HEK293 (cell line): ENCODE data around the gene CHEK1.

Experiments used
- CTCF ChIA-PET: fragments of 350-600 bp; formaldehyde crosslinking; extraction: SDS; loops from one replicate; lab custom pipeline; 2021; ENCODE audit warnings: antibody characterized with exemption; lab: Yijun Ruan, JAX
- POLR2A ChIA-PET: fragments of 300-600 bp; formaldehyde crosslinking; extraction: SDS; loops from one replicate; lab custom pipeline; 2020; ENCODE audit warnings: antibody characterized with exemption, inconsistent platforms; lab: Yijun Ruan, JAX
- H3K27ac ChIP-seq: fragments of 200-500 bp; sonication (Bioruptor generic); 2 replicates; pipeline ENCODE4 v1.5.1; 2014; ENCODE audit warnings: low read depth, low read length, control low read depth, inconsistent platforms; ENCODE audit errors: extremely low read depth
- H3K36me3 ChIP-seq, 2 experiments: fragments of 200-500 bp in 1 of 2; sonication (Bioruptor generic) in 1 of 2; 1 replicate in 1 of 2; 2 replicates in 1 of 2; pipeline ENCODE4 v1.5.1; 2014 to 2017; ENCODE audit warnings: inconsistent platforms in 2 of 2, low read length in 2 of 2; ENCODE audit not compliant: control insufficient read depth in 2 of 2, insufficient read depth in 1 of 2
- H3K4me1 ChIP-seq: fragments of 200-500 bp; sonication (Bioruptor generic); 2 replicates; pipeline ENCODE4 v1.5.1; 2014; ENCODE audit warnings: mild to moderate bottlenecking, low read length, inconsistent platforms; ENCODE audit not compliant: control insufficient read depth, insufficient read depth
- H3K4me3 ChIP-seq: 2 replicates; pipeline ENCODE4 v1.5.1; 2011; ENCODE audit warnings: low read depth, mild to moderate bottlenecking, control low read depth, low read length, moderate library complexity
- H3K9me3 ChIP-seq: fragments of 200-500 bp; sonication (Bioruptor generic); 2 replicates; pipeline ENCODE4 v1.5.1; 2014; ENCODE audit warnings: low read depth, low read length, inconsistent platforms; ENCODE audit not compliant: control insufficient read depth, insufficient read depth
- BCL11B ChIP-seq: fragments of 450-650 bp; formaldehyde crosslinking; IDR thresholded peaks from 2 replicates; pipeline ENCODE4 v1.5.1; 2016; ENCODE audit warnings: low read depth, missing biosample characterization, missing genetic modification characterization
- EGR2 ChIP-seq: fragments of 450-650 bp; formaldehyde crosslinking; IDR thresholded peaks from 2 replicates; pipeline ENCODE4 v1.5.1; 2016; ENCODE audit warnings: low read depth, missing biosample characterization, missing genetic modification characterization
- HOXD13 ChIP-seq: sonication (generic); formaldehyde crosslinking; IDR thresholded peaks from 2 replicates; pipeline ENCODE4 v1.8.0; 2022; ENCODE audit warnings: missing genetic modification reagents, borderline replicate concordance
- PBX3 ChIP-seq: sonication (generic); formaldehyde crosslinking; IDR thresholded peaks from 2 replicates; pipeline ENCODE4 v1.8.1; 2022; ENCODE audit warnings: mild to moderate bottlenecking, moderate library complexity, missing genetic modification reagents
- TSHZ1 ChIP-seq: fragments of 450-650 bp; formaldehyde crosslinking; IDR thresholded peaks from 2 replicates; pipeline ENCODE4 v1.5.1; 2016; ENCODE audit warnings: missing biosample characterization, missing genetic modification characterization, borderline replicate concordance
- ZBTB20 ChIP-seq: fragments of 450-650 bp; formaldehyde crosslinking; IDR thresholded peaks from 2 replicates; pipeline ENCODE4 v1.5.1; 2016; ENCODE audit warnings: missing biosample characterization, missing genetic modification characterization
- ZBTB26 ChIP-seq: fragments of 450-650 bp; formaldehyde crosslinking; optimal IDR thresholded peaks from 2 replicates; pipeline ENCODE3; 2016; ENCODE audit warnings: missing biosample characterization, mild to moderate bottlenecking, missing genetic modification characterization
- ZFP37 ChIP-seq: fragments of 450-650 bp; formaldehyde crosslinking; IDR thresholded peaks from 2 replicates; pipeline ENCODE4 v1.5.1; 2016; ENCODE audit warnings: missing biosample characterization, missing genetic modification characterization
- ZFP69B ChIP-seq: fragments of 450-650 bp; formaldehyde crosslinking; IDR thresholded peaks from 2 replicates; pipeline ENCODE4 v1.5.1; 2016; ENCODE audit warnings: missing biosample characterization, missing genetic modification characterization
- ZNF10 ChIP-seq: fragments of 450-650 bp; formaldehyde crosslinking; IDR thresholded peaks from 2 replicates; pipeline ENCODE4 v1.5.1; 2017; ENCODE audit warnings: missing biosample characterization, missing genetic modification characterization
- ZNF121 ChIP-seq: fragments of 450-650 bp; formaldehyde crosslinking; IDR thresholded peaks from 2 replicates; pipeline ENCODE4 v1.5.1; 2016; ENCODE audit warnings: missing biosample characterization, missing genetic modification characterization
- ZNF133 ChIP-seq: fragments of 450-650 bp; formaldehyde crosslinking; IDR thresholded peaks from 2 replicates; pipeline ENCODE4 v1.5.1; 2016; ENCODE audit warnings: missing biosample characterization, missing genetic modification characterization
- ZNF140 ChIP-seq: fragments of 450-650 bp; formaldehyde crosslinking; IDR thresholded peaks from 2 replicates; pipeline ENCODE4 v1.5.1; 2016; ENCODE audit warnings: missing biosample characterization, missing genetic modification characterization
- ZNF157 ChIP-seq: fragments of 450-650 bp; formaldehyde crosslinking; IDR thresholded peaks from 2 replicates; pipeline ENCODE4 v1.5.1; 2016; ENCODE audit warnings: missing biosample characterization, missing genetic modification characterization
- ZNF16 ChIP-seq: fragments of 450-650 bp; formaldehyde crosslinking; IDR thresholded peaks from 2 replicates; pipeline ENCODE4 v1.5.1; 2016; ENCODE audit warnings: low read depth, missing biosample characterization, missing genetic modification characterization
- ZNF221 ChIP-seq: fragments of 450-650 bp; formaldehyde crosslinking; IDR thresholded peaks from 2 replicates; pipeline ENCODE4 v1.5.1; 2017; ENCODE audit warnings: missing biosample characterization, missing genetic modification characterization, borderline replicate concordance
- ZNF311 ChIP-seq: fragments of 450-650 bp; formaldehyde crosslinking; IDR thresholded peaks from 2 replicates; pipeline ENCODE4 v1.5.1; 2017; ENCODE audit warnings: missing biosample characterization, missing genetic modification characterization, borderline replicate concordance
- ZNF362 ChIP-seq: fragments of 450-650 bp; formaldehyde crosslinking; IDR thresholded peaks from 2 replicates; pipeline ENCODE4 v1.5.1; 2016; ENCODE audit warnings: missing biosample characterization, missing genetic modification characterization
- ZNF416 ChIP-seq: fragments of 450-650 bp; formaldehyde crosslinking; IDR thresholded peaks from 2 replicates; pipeline ENCODE4 v1.5.1; 2016; ENCODE audit warnings: missing biosample characterization, missing genetic modification characterization
- ZNF544 ChIP-seq: fragments of 450-650 bp; formaldehyde crosslinking; IDR thresholded peaks from 2 replicates; pipeline ENCODE4 v1.5.0; 2017; ENCODE audit warnings: missing biosample characterization, missing genetic modification characterization
- ZNF555 ChIP-seq: fragments of 450-650 bp; formaldehyde crosslinking; conservative IDR thresholded peaks from 2 replicates; pipeline ENCODE4 v1.5.1; 2017; ENCODE audit warnings: missing biosample characterization, mild to moderate bottlenecking, missing genetic modification characterization, inconsistent platforms
- ZNF571 ChIP-seq: fragments of 450-650 bp; formaldehyde crosslinking; IDR thresholded peaks from 2 replicates; pipeline ENCODE4 v1.5.0; 2017; ENCODE audit warnings: missing biosample characterization, missing genetic modification characterization
- ZNF596 ChIP-seq: fragments of 450-650 bp; IDR thresholded peaks from 2 replicates; pipeline ENCODE4 v1.5.0; 2018; ENCODE audit warnings: missing biosample characterization, mild to moderate bottlenecking, missing genetic modification characterization, moderate library complexity
- ZNF624 ChIP-seq: fragments of 450-650 bp; formaldehyde crosslinking; IDR thresholded peaks from 2 replicates; pipeline ENCODE4 v1.5.1; 2017; ENCODE audit warnings: missing biosample characterization, missing genetic modification characterization
- ZNF677 ChIP-seq: fragments of 450-650 bp; IDR thresholded peaks from 2 replicates; pipeline ENCODE4 v1.5.0; 2018; ENCODE audit warnings: missing biosample characterization, mild to moderate bottlenecking, missing genetic modification characterization, moderate library complexity
- ZNF701 ChIP-seq: fragments of 450-650 bp; formaldehyde crosslinking; IDR thresholded peaks from 2 replicates; pipeline ENCODE4 v1.5.1; 2016; ENCODE audit warnings: missing biosample characterization, missing genetic modification characterization

Gene CHEK1

GRCh38 chr11:125645871-125646270 is 20.9 kb downstream of the CHEK1 start (continued):
- no peak for TF ChIP-seq ZBTB26
- TF ChIP-seq ZNF133 (tag by site-specific recombination), result no peak
- TF ChIP-seq ZNF121 (tag by site-specific recombination), result no peak
- TF ChIP-seq ZNF416 (tag by site-specific recombination), result no peak

GRCh38 chr11:125649465-125650166 is 24.7 kb downstream of the CHEK1 start:
- POLR2A ChIA-PET, result no interaction called here
- H3K27ac ChIP-seq, result no peak overlapping the region
- no peak overlapping the region for H3K4me3 ChIP-seq
- CTCF ChIA-PET, result interaction anchor here (0.6 kb wide), 1 partner anchor 42 kb away, joined by 3 read pairs; no protein-coding TSS in a partner anchor
- peaks cover 24 to 73% of the 10 kb centered on the region in 2 experiments for H3K36me3 ChIP-seq
- TF ChIP-seq ZFP69B (tag by site-specific recombination), result no peak
- TF ChIP-seq ZNF362 (tag by site-specific recombination), result no peak
- no peak for TF ChIP-seq ZNF555 (tag by site-specific recombination)
- TF ChIP-seq ZNF10 (tag by site-specific recombination), result no peak
- no peak for TF ChIP-seq EGR2 (tag by site-specific recombination)
- no peak for TF ChIP-seq ZNF624 (tag by site-specific recombination)
- TF ChIP-seq ZNF677 (tag by site-specific recombination), result no peak
- no peak for TF ChIP-seq ZBTB20
- TF ChIP-seq ZNF311 (tag by site-specific recombination), result no peak
- TF ChIP-seq ZNF701 (tag by site-specific recombination), result no peak
- TF ChIP-seq PBX3 (CRISPR knock-in tag), result no peak
- TF ChIP-seq BCL11B (tag by site-specific recombination), result no peak
- no peak for TF ChIP-seq ZNF140
- TF ChIP-seq HOXD13 (CRISPR knock-in tag), result no peak
- no peaks in the 10 kb centered on the region for H3K4me1 ChIP-seq
- no peaks in the 10 kb centered on the region for H3K9me3 ChIP-seq

GRCh38 chr11:125662689-125663088 is 37.7 kb downstream of the CHEK1 start:
- POLR2A ChIA-PET, result no interaction called here
- H3K4me3 ChIP-seq, result no peak overlapping the region
- peaks cover 11 to 44% of the 10 kb centered on the region in 2 experiments for H3K36me3 ChIP-seq
- CTCF ChIA-PET, result interaction anchor here (0.7 kb wide), 1 partner anchor 15 kb away, joined by 4 read pairs; no protein-coding TSS in a partner anchor
- no peak overlapping the region for H3K27ac ChIP-seq
- no peaks in the 10 kb centered on the region for H3K4me1 ChIP-seq
- no peaks in the 10 kb centered on the region for H3K9me3 ChIP-seq
- no peak for TF ChIP-seq ZNF544 (tag by site-specific recombination)
- TF ChIP-seq ZNF571 (tag by site-specific recombination), result no peak
- TF ChIP-seq TSHZ1, result no peak
- no peak for TF ChIP-seq ZNF596
- no peak for TF ChIP-seq PBX3 (CRISPR knock-in tag)
- TF ChIP-seq ZNF701 (tag by site-specific recombination), result no peak
- TF ChIP-seq ZFP37 (tag by site-specific recombination), result no peak
- TF ChIP-seq ZNF221, result no peak
- TF ChIP-seq ZNF157 (tag by site-specific recombination), result no peak
- TF ChIP-seq EGR2 (tag by site-specific recombination), result no peak
- no peak for TF ChIP-seq ZNF16 (tag by site-specific recombination)
